Heart right ventricle (tissue), 16 donors: Measurements from ENCODE around the gene LITAF. TPM values are rescaled to one million over a fixed set of nuclear protein-coding genes. Genes with fewer than 3 reads are reported as not detected.
"Not testable (repeated sequence)": the region's sequence is repeated elsewhere in the genome, so short reads cannot be mapped to it uniquely, and the experiment has no call there.

Source experiments
- ATAC-seq, 8 donors: fragments of 200-7000 bp; cut with Tn5 transposase; one replicate each; pipeline ENCODE4 v1.9.1; 2020; ENCODE audit warnings: mild to moderate bottlenecking in 8 of 8, moderate library complexity in 8 of 8, moderate number of reproducible peaks in 1 of 8
- DNase-seq, 2 donors: peaks; one replicate each; pipeline ENCODE4 v3.0.0-alpha.2; 2020
- H3K27ac ChIP-seq, 10 donors: fragments of 200-600 bp; sonication (generic) in 2 of 10; one replicate each; pipeline versions ENCODE4 v1.5.0 to v1.8.0; 2020 to 2022; ENCODE audit warnings: mild to moderate bottlenecking in 3 of 10
- H3K27me3 ChIP-seq, 7 donors: fragments of 200-600 bp; one replicate each; pipeline ENCODE4 v1.8.0; 2021 to 2022; ENCODE audit warnings: mild to moderate bottlenecking in 2 of 7
- H3K36me3 ChIP-seq, 9 donors: fragments of 200-600 bp; sonication (generic) in 1 of 9; one replicate each; pipeline versions ENCODE4 v1.5.0 to v1.8.0; 2020 to 2022; ENCODE audit warnings: mild to moderate bottlenecking in 2 of 9
- H3K4me1 ChIP-seq, 9 donors: fragments of 200-600 bp; sonication (generic) in 1 of 9; one replicate each; pipeline versions ENCODE4 v1.5.0 to v1.8.0; 2020 to 2022; ENCODE audit warnings: mild to moderate bottlenecking in 4 of 9
- H3K4me3 ChIP-seq, 10 donors: fragments of 200-600 bp; sonication (generic) in 2 of 10; one replicate each; pipeline versions ENCODE4 v1.5.0 to v1.8.0; 2020 to 2022; ENCODE audit warnings: mild to moderate bottlenecking in 7 of 10, moderate library complexity in 2 of 10
- H3K9me3 ChIP-seq, 11 donors: fragments of 200-600 bp in 10 of 11; sonication (generic) in 2 of 11; one replicate each; pipeline versions ENCODE4 v1.5.0 to v1.8.0; 2013 to 2022; ENCODE audit warnings: mild to moderate bottlenecking in 2 of 11, control low read depth in 1 of 11, moderate library complexity in 1 of 11
- WGBS, 2 donors: extraction: QIAGEN DNeasy Blood & Tissue Kit; methylation state at CpG; one replicate each; pipeline ENCODE4 v1.1.7; 2013; ENCODE audit warnings: inconsistent platforms in 1 of 2; 5-methylcytosine and 5-hydroxymethylcytosine counted together
- intact Hi-C, 10 donors: fragments of 100-400 bp; cut with DNase I; formaldehyde crosslinking; loops; one replicate each; pipeline versions ENCODE4 v1.11.1 to v1.14.2; 2022
- polyA plus RNA-seq, 2 donors: library from polyadenylated mRNA; stranded (reverse); fragments of 200-250 nt; gene quantifications; one replicate each; pipeline ENCODE4 v1.2.3, GENCODE V29; 2013
- total RNA-seq, 10 donors: library from RNA; stranded (reverse); fragmentation: NEBNext Ultra II Directional in 3 of 10; extraction: Animal tissue kit (Norgen Biotek cat#: 25700) in 3 of 10; gene quantifications; one replicate each; pipeline versions ENCODE4 v1.2.1 to v1.2.4, GENCODE V29; 2021 to 2023
- TF ChIP-seq, protein P1 (sequence below), 9 donors: fragments of 200-600 bp; sonication (generic) in 2 of 9; IDR thresholded peaks; one replicate each; pipeline versions ENCODE4 v1.5.0 to v1.8.0; 2021 to 2022; ENCODE audit warnings: antibody characterized with exemption in 9 of 9, mild to moderate bottlenecking in 5 of 9, moderate library complexity in 1 of 9
- donor health status: Arrhythmogenic right ventricular cardiomyopathy.
- donor health status: ischemic (EF 13 %, LVEDD 7.1; RV severe dilation, severe dysfunction).
- donor health status: healthy with polysubstance abuse.
- donor health status: DM: no; HTN: yes; CAD: no.
- donor health status: DM: no; HTN: no; CAD: no.
- donor health status: ischemic (EF 25% LVEDD 6.9; RV normal size, moderate dysfunction).
- donor health status: ischemic (EF 25% LVEDD 5.7; RV mildly dilated, moderate dysfunction).
- donor health status: healthy.
- donor health status: DM: yes; HTN: yes; CAD: no.
- donor health status: Ischemic cardiomyopathy.
- donor health status: ischemic (EF 35%, LVEDD 5.7; RV mildly dilated, moderate dysfunction).
- donor health status: nonischemic (EF 11% LVEDD 7.7; RV severe dilation, severe dysfunction).
- donor health status: DM: yes; HTN: yes; CAD: no.
- donor health status: PGD.
- donor health status: ischemic (EF 29% LVEDD 5.4; RV normal size, mild dysfunction).
- donor health status: nonischemic (EF 23%, LVEDD 6.1; RV moderate dilation, normal function).

The LITAF gene
- total and polyA plus RNA-seq, 12 donors, result 13.3 to 96.9 (median 38.2) TPM

DNA sequence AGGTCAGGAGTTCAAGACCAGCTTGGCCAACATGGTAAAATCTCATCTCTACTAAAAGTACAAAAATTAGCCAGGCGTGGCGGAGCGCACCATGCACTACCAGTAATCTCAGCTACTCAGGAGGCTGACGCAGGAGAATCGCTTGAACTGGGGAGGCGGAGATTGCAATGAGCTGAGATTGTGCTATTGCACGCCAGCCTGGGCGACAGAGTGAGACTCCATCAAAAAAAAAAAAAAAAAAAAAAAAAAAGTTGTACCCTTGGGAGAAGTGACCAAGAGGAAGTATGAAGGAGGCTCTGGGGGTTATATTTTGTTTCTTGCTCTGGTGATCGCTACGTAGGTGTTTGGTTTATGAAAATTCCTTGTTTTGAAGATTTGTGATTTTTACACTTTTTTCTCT, 66.3 kb downstream of the LITAF start:
- peaks cover 0 to 3% (median 0%) of the 10 kb centered on the region in 7 donors for H3K27me3 ChIP-seq
- TF ChIP-seq, protein P1, sequence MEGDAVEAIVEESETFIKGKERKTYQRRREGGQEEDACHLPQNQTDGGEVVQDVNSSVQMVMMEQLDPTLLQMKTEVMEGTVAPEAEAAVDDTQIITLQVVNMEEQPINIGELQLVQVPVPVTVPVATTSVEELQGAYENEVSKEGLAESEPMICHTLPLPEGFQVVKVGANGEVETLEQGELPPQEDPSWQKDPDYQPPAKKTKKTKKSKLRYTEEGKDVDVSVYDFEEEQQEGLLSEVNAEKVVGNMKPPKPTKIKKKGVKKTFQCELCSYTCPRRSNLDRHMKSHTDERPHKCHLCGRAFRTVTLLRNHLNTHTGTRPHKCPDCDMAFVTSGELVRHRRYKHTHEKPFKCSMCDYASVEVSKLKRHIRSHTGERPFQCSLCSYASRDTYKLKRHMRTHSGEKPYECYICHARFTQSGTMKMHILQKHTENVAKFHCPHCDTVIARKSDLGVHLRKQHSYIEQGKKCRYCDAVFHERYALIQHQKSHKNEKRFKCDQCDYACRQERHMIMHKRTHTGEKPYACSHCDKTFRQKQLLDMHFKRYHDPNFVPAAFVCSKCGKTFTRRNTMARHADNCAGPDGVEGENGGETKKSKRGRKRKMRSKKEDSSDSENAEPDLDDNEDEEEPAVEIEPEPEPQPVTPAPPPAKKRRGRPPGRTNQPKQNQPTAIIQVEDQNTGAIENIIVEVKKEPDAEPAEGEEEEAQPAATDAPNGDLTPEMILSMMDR (IDR thresholded peaks at IDR 0.05), result no peak
- H3K4me1 ChIP-seq, result no peaks in the 10 kb centered on the region
- peaks cover 0 to 25% (median 6%) of the 10 kb centered on the region in 11 donors for H3K9me3 ChIP-seq
- intact Hi-C loops, result loop anchor here in 1 of 10 donors (10.0 kb wide), 1 partner anchor 106 kb away; no protein-coding TSS in a partner anchor
- no peaks in the 10 kb centered on the region for H3K36me3 ChIP-seq
- WGBS, 2 donors, result 97 to 98% methylated on average over 10 of the region's 10 CpGs
- no peak overlapping the region for H3K4me3 ChIP-seq
- DNase-seq, result no peak
- no peak for ATAC-seq
- no peak overlapping the region for H3K27ac ChIP-seq

DNA sequence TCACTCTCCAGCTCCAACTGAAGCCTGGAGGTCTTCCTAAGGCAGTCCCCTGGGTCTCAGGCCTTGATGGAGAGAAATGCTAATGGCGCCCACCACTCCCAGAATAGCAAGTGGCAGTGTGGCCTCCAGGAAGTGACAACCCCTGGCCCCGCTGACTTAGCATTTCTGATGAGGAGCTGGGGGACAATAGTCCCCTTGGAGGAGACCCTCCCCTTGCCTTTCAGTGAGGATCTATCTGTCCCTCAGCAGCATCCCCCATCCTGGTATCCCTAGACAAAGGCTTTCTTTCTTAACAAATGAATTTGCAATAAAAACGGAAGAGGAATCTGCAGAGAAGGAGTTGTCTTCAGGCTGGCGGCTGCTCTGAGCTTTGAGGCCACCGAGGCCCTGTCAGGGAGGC, 68.8 kb downstream of the LITAF start:
- TF ChIP-seq, protein P1 (IDR thresholded peaks at IDR 0.05), result no peak
- H3K27ac ChIP-seq, result no peak overlapping the region
- no peaks in the 10 kb centered on the region for H3K4me1 ChIP-seq
- 75 to 80% methylated on average over 5 of the region's 5 CpGs for WGBS, 2 donors
- peaks cover 0 to 25% (median 6%) of the 10 kb centered on the region in 11 donors for H3K9me3 ChIP-seq
- no peaks in the 10 kb centered on the region for H3K36me3 ChIP-seq
- DNase-seq (no peak), ATAC-seq (no peak)
- no peaks in the 10 kb centered on the region for H3K27me3 ChIP-seq
- H3K4me3 ChIP-seq, result no peak overlapping the region
- intact Hi-C loops, result no loop called here

DNA sequence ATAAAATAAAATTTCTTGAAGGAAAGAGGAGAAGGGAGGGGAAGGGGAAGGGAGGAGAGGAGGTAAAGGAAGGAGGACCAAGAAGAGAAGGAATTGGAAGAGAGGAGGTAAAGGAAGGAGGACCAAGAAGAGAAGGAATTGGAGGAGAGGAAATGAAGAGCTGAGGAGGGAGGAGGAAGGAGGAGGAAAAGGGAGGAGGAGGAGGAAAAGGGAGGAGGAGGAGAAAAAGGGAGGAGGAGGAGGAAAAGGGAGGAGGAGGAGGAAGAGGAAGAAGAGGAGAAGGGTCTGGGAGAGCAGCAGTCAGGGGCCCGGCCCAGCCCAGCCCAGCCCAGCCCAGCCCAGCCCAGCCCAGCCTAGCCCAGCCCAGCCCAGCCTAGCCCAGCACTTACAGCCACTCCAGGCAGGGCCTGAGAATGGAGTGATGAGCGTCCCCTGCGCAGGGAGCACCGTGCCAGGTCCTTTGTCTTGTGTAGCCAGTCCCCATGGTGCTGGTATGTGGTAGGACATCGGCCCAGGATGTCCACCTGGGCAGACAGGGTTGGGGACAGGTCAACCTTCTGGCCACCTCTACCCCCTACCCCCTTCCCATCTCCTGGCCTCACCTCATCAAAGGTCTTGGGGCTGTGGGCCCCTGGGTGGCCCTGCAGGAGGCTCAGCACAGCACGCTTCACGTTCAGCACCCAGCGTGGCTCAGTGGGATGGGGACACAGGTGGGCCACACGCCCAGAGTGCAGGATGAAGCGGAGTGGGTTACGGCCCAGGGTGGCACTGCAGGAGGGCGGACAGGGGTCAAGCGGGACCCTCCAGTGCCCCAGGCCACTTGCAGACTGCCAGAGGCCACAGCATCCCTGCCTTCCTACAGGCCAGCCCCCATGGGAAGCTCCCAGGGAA, 70.9 kb downstream of the LITAF start:
- Histone ChIP-seq H3K9me3 (peaks cover 0 to 11% (median under 1%) of the 10 kb centered on the region in 11 donors), H3K27me3 (no peaks in the 10 kb centered on the region), H3K4me1 (no peaks in the 10 kb centered on the region), H3K4me3 (no peak overlapping the region), H3K36me3 (no peaks in the 10 kb centered on the region), H3K27ac (no peak overlapping the region)
- ATAC-seq (no peak), DNase-seq (no peak)
- TF ChIP-seq, protein P1 (IDR thresholded peaks at IDR 0.05), result no peak
- 75 to 88% methylated on average over 13 of the region's 13 CpGs for WGBS, 2 donors
- intact Hi-C loops, result no loop called here

DNA sequence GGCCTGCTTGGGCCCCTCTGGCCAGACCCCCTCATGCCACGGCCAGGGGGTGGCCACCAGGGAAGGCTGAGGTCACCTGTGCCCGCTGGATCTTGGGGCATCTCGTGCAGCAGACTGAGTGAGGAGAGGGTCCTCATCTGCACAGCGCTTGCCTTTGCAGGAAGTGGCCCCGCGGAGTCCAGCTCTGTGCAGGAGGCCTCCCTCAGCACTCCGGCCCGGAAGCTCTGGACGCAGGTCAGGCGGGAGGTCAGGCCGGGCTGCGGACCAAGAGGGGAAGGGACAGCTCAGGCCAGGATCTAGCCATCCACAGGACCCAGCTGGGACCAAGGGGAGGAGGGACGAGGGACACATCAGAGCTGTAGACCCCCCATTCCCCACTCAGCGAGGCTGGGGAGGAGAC, 72.4 kb downstream of the LITAF start:
- WGBS, 2 donors, result 83 to 85% methylated on average over 14 of the region's 14 CpGs
- Histone ChIP-seq H3K4me1 (no peaks in the 10 kb centered on the region), H3K36me3 (no peaks in the 10 kb centered on the region), H3K27me3 (no peaks in the 10 kb centered on the region), H3K9me3 (peaks cover 0 to 4% (median 0%) of the 10 kb centered on the region in 11 donors), H3K27ac (no peak overlapping the region), H3K4me3 (no peak overlapping the region)
- TF ChIP-seq, protein P1 (IDR thresholded peaks at IDR 0.05), result no peak
- intact Hi-C loops, result no loop called here
- peak in 1 of 8 donors; percentile 39 for ATAC-seq
- no peak for DNase-seq

DNA sequence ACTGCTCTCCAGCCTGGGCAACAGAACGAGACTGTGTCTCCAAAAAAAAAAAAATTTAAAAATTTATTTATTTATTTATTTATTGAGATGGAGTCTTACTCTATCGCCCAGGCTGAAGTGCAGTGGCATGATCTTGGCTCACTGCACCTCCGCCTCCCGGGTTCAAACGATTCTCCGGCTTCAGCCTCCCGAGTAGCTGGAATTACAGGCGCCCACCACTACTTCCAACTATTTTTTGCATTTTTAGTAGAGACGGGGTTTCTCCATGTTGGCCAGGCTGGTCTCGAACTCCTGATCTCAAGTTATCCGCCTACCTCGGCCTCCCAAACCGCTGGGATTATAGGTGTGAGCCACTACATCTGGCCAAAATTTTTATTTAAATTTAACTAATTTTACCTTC, 73.4 kb downstream of the LITAF start:
- 94 to 95% methylated on average over 13 of the region's 13 CpGs for WGBS, 2 donors
- H3K9me3 ChIP-seq, H3K36me3 ChIP-seq, ATAC-seq, H3K27ac ChIP-seq, H3K4me3 ChIP-seq, H3K27me3 ChIP-seq, intact Hi-C loops, DNase-seq, H3K4me1 ChIP-seq: not testable (repeated sequence)
